Measurements from ENCODE around the gene DRC7.

Gene DRC7

DNA sequence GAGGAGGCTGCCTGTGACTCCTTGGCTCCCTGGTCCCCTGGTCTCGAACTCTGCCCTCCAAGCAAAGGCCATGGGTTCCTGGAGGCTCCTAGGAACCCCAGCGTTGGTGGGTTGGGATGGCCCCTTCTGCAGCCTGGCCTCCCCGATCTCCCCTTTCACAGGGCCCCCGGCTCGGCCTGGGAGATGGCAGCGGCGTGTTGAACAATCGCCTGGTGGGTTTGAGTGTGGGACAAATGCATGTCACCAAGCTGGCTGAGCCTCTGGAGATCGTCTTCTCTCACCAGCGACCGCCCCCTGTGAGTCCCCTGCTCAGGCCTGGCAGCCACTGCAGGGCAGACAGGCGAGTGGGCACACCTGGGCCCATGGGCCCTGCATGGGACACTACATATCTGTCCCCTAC lies 15.6 kb upstream of the DRC7 start:
- DNase-seq: no peak

DNA sequence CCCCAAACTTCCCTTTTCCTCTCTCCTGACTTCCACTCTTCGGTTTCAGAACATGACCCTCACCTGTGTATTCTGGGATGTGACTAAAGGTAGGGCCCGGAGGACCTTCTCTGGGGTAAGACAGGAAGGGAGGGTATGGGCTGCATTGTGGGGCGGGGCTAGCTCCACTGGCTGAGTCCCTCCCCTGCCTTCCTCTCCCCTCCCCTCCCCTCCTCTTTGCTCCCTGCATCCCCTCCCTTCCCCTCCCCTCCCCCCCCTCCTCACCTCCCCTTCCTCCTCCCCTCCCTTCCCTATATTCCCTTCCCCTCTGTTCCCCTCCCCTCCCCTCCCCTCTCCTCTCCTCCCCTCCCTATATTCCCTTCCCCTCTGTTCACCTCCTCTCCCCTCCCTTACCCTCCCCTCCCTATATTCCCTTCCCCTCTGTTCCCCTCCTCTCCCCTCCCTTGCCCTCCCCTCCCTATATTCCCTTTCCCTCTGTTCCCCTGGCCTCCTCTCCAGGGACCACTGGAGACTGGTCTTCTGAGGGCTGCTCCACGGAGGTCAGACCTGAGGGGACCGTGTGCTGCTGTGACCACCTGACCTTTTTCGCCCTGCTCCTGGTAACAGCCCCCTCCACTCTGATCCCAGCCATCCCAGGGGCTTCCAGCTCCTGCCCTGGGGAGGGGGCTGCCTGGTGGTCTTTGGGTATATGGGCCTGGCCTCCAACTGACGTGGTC lies 14.7 kb upstream of the DRC7 start:
- no peak for DNase-seq

DNA sequence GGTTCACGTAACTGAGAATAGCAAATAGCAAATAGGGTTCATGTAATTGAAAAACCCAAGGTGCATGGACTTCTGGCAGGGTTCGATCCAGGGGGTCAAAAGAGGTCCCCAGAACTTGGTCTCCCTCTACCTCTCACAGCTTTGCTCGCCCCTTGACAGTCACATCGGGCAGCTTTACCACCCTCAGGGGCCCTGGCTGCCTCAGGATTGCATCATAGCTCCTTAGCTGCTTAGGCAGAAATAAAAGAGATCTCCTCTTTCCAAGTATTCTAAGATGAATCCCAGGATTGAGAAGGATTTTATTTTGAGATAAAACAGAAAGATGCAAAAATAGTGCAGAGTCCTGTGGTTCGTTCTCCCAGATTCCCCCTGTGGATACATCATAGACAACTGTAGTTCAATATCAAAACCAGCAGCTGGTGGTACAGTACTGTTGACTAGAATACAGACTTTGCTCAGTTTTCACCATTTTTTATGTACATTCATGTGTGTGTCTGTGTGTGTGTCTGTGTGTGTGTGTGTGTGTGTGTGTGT lies 13.7 kb upstream of the DRC7 start:
- no peak for DNase-seq

DNA sequence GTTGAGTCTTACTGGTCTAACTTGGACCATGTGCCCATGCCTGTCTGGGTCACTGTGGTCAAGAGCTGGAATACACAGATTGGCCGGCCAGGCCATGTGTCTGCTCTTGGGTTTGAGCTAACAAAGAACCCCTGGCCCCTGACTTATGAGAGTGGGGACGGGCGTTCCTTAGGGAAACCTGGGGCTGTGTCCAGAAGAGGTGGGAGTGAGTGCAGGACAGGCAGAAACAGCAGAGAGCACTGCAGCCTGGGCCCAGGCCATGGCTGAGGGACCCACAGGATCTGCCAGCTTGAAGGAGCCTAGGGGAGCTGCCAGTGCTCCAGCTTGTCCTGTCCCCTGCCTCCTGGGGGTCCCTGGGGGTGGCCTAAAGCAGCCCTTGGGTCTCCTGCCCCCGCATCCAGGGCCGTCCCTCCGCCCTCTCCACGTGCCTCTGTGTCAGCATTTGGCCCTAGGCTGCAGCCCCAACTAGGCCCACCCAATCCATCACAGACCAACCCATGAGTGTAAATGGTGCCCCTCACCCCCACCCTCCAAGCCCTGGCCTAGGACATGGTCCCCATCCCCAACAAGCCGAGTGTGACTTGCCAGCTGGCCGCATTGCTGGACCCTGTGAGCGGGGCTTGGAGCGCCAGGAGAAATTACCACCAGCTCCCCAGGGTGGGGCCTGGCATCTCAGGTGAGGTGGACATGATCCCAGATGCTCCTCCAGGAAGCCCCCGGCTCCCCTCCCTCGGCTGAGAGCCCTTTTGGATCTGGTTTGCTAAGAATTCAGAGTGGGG lies 12.5 kb upstream of the DRC7 start:
- DNase-seq: no peak

DNA sequence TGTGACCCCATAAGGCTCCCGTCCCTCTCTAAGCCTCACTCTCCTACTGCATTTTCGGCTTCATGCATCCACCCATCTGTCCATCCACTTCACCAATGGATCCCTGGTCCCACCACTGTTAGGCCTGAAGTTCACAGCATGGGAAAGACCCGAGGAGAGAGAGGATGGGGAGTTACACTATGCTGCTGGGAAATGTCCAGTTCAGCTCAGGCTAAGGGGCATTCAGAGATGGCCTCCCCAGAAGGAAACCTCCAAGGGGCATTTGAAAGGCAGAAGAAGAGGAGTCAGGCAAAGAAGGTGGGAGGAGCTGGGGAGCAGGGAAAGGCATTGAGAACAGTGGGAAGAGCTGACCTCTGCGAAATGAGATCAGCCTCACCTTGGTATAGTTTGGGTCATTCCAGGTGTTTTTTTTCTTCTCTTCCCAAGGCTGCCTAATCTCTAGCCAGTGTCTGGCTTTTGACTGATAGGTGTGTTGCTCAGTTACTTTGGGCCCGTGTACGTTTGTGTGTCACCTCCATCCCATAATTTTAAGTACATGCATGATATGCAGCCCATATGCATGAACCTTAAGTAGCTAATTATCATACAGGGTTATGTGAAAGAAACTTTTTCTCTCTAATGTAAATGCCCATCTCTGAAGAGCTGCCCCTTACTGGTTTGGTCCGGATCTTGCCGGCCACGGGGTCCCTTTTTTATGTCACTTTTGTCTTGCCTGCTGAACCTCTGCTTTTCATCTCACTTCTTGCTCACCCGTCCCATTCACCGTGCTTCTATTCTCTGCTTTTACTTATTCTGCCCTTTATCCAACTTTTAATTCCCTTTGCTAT lies 11.6 kb upstream of the DRC7 start:
- no peak for DNase-seq

DNA sequence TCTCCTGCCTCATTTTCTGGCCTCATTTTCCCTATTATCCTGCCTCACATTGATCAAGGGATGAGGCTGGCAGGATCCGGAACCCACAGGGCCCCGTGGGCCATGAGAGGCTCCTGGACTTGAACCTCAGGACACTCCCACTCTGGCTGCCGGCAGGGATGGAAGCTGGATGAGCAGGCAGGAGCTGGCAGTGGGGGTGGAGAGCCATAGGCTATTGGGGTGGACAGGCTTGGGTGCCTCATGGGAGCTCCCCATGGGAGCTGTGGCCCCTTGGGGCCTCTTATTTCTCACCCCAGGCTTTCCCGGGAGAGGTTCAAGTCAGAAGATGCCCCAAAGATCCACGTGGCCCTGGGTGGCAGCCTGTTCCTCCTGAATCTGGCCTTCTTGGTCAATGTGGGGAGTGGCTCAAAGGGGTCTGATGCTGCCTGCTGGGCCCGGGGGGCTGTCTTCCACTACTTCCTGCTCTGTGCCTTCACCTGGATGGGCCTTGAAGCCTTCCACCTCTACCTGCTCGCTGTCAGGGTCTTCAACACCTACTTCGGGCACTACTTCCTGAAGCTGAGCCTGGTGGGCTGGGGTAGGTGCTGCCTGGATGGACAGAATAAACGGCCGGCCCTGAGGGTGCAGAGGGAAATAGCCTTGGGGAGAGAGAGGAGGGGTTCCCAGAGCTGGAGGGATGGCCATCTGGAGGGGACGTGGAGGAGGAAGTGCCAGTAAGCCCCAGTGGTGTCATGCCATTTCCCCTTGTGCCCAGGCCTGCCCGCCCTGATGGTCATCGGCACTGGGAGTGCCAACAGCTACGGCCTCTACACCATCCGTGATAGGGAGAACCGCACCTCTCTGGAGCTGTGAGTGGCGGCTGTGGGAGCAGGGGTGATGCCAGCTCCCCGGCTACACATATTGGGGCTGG lies 10.7 kb upstream of the DRC7 start:
- DNase-seq: no peak

DNA sequence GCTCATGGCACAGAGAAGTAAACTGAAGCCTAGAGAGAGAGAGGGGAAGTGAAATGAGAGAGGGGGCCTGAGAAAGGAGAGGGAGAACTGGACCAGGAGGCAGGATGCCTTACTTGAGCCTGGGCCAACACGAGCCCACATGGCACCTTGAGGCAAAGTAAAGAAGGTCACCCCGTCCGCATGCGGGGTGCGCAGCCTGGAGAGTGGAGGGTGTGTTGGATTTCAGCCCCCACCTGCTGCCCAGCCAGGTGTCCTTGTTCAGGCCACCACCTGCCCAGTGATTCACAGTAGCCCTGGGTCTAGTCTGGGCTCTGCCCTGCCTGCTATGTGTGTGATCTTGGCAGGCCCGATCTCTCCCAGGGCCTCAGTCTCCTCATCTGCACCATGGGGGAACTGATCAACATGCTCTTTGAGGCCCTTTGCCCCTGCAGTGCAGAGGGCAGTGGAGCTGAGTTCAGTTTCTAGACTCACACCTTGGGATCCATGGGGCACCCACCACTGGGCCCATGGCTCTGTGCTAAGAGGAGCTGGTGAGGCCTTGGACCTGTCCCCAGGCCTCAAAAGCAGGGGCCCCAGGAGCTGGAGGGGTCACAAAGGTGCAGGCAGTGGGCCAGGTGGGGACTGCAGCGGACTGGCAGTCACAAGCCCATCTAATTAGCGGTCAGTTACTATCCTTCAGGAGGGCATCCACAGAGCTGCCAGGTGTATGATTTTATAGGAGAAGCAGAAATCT lies 9.8 kb upstream of the DRC7 start:
- DNase-seq: no peak

DNA sequence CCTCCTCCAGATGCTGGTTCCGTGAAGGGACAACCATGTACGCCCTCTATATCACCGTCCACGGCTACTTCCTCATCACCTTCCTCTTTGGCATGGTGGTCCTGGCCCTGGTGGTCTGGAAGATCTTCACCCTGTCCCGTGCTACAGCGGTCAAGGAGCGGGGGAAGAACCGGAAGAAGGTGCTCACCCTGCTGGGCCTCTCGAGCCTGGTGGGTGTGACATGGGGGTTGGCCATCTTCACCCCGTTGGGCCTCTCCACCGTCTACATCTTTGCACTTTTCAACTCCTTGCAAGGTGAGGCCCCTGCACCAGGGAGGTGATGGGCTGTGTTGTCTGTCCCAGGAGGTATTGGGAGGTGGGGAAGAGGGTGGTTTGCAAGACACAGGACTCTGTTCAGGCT lies 9.0 kb upstream of the DRC7 start:
- DNase-seq: no peak

DNA sequence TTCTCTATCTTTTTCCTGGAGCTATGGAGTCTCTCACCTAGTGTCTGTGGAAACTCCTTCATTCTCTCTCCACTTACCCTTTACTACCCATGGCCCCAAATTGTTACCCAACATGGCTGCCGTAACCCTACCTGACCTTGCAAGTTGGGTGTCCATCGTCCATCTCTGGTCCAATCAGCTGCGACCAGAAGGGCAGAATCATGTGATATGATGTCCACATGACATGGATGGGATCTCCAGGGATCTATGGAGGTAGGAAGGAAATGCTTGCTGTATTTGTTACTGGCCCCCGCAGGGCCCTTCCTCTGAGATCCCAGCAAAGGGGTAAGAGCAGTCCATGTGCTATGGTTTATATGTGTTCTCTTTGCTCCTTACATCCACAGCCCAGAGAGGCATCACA lies 8.0 kb upstream of the DRC7 start:
- no peak for DNase-seq

DNA sequence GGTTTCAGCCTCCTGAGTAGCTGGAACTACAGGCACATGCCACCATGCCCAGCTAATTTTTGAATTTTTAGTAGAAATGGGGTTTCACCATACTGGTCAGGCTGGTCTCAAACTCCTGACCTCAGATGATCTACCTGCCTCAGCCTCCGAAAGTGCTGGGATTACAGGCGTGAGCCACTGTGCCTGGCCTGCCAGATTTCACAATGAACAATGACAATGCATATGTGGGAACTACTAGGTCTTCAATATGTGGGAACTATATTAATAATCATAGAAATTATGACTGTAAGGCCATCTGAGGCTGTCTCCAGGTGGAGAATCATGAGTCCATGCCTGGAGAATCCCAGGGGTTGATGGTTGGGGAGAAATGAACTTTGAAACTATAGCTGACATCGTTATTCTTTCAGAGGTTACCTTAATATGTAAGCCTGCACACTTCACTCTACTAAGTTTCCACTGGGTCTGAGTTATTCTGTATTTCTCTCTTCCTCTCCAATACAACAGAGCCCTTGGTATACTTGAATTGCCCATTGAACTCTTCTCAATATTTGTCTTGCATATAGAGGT lies 7.2 kb upstream of the DRC7 start:
- no peak for DNase-seq

DNA sequence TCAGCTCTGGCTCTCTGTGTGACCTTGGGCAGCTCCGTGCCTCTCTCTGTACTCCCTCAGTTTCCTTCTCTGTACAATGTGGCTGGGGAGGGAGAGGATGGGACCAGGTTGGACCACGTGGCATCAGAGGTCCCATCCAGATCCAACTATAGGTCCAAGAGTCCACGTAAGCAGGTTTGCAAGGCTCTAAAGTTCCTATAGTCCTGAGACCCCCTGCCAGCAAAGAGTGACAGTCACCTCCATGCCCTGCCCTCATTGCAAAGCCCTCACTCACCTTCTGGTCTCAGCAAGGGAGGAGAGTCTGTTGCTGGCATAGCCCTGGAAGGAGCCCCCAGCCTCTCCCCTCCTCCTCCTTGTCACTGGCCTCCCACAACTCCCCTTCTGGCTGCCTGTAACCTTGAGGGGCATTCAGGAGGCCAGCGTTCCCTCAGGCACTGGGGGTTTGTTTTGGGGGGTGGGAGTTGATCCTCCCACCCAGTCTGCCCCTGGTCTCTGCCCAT lies 6.1 kb upstream of the DRC7 start:
- DNase-seq: no peak

DNA sequence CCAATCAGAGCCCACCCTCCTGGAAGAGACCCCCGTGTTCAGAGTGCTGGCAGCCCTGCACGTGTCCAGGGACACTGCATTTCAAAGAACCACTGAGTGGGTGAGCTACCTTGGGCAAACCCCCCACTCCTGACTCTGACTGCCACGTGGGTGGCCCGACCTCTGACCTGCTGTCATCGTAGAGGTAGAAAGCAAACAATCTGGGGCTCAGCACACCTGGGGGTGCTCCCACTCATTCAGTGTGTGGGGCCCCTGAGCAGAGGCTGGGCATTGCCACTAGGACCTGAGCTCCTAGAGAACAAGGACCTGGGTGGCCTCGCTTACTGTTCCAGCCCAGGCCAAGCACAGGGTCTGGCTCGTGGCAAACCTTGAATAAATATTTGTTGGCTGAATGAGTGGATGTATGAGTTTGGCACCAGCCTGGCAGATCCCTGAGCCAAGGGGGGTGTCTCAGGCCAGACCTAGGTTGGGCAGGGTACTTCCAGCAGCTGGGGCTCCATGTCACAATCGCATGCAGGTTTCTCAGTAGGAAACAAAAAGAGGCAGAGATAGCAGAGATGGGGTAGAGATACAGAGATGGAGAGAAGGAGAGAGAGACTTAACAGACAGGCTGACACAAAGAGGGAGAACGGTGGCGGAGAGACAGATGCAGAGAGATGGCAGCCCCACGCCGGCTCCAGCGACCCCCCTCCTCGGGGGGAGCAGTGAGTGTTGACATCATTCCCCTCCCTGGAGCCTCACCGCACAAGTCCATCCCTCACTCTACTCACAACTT lies 5.4 kb upstream of the DRC7 start:
- no peak for DNase-seq

DNA sequence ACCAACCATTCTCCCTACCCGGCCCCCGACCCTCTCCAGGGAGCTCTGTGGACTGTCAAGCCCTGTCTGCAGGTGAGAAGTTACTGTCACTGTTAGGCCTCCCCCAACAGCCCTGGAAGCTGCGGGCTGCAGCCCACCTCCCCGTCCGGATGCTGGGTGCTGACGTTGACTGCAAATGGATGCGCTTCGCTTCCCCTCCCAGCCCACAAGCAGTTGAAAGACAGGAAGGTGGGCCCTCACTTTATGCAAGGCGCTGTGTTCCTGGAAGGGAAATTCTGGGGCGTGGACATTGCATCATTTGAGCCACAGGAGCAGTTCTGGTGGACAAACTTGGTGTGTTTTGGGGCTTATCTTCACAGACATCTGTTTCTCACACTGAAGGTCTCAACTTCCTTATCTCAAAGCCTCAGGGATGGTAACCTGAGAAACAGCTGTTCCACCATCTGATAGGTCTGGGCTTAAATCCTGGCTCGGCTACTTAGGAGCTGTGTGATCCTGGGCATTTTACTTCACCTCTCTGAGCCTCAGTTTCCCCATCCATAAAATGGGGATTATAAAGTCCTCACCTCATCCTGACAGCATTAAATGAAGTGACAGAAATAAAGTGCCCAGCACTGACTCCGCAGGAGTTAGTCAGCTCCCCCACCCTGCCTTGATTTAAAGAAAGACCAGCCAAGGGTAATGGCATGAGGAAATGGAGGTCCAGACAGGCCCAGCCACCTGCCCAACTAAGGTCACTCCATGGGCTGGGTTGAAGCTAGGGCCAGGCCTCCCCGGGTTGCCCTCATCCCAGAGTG lies 4.6 kb upstream of the DRC7 start:
- DNase-seq: peak; percentile 78

DNA sequence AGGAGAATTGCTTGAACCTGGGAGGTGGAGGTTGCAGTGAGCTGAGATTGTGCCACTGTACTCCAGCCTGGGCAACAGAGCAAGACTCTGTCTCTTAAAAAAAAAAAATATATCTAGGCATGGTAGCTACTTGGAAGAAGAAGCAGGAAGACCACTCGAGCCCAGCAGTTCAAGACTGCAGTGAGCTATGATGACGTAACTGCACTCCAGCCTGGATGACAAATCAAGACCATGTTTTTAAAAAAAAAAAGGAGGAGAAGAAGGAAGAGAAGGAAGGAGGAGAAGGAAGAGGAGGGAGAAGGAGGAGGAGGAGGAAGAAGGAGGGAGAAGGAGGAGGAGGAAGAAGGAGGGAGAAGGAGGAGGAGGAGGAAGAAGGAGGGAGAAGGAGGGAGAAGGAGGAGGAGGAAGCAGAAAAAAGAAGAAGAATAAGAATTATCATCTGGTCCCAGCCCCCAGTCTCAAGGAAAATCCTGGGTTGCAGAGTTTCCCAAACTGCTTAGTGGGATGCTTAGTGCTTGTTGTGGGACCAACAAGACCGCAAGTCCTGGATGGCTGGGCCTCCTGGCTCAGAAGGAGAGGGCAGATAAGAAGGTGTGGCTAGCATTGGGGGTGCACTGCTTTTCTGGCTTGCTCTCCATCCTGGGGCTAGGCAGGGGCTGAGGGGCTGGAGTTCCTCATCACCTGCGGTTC lies 3.7 kb upstream of the DRC7 start:
- DNase-seq: no peak

DNA sequence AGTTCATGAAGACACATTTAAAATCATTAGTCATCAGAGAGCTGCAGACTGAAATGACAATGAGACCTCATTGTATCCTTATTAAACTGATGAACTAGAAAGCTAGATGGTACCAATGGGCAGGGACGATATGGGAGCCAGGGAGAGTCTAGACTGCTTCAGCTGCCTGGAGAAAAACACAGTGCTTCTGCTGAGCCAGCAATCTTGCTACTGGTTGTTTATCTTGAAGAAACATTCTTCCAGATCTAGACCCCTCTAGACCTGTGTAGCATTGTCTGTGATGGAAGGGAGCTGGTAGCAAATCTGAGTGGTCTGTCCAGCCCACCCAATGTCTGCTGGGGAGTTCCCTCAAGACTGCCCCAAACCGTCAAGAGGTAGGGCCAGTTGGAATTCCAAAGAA lies 2.0 kb upstream of the DRC7 start:
- no peak for DNase-seq

DNA sequence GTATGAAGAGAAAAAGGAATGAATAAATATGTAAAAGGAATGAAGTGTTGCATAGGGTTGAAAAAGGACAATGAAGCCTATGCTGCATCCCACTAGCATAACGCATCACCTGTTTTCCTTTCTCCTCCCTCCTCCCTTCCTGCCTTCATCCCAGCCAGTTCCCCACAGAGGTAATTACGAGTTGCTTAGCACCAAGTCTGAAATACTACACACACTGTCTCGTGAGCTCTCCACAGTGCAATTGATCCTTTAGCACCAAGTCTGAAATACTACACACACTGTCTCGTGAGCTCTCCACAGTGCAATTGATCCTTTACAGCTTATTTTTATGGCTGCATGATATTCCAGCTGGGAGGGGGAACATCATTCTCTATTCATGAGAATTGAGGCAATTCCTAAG lies 1.1 kb upstream of the DRC7 start:
- DNase-seq: no peak

DNA sequence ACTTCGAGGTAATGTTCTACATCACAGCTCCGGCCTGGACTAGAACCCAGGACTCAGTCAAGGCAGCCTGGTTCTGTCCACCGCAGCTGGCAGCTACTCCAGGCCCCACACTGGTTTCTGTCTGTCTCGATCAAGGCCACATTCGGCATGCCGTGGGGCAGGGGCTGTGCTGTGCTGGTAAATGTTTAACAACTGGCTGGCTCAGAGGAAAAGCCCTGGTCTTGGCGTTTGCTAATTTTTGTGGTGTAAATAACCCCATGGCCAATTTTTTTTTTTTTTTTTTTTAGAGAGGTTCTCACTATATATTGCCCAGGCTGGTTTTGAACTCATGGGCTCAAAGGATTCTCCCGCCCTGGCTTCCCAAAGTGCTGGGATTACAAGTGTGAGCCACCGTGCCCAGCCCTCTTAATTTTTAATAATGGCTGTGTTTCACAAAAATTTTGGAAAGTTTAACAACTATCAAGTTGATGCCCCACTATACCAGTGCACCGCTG lies 328 bp upstream of the DRC7 start:
- no peak for DNase-seq

DNA sequence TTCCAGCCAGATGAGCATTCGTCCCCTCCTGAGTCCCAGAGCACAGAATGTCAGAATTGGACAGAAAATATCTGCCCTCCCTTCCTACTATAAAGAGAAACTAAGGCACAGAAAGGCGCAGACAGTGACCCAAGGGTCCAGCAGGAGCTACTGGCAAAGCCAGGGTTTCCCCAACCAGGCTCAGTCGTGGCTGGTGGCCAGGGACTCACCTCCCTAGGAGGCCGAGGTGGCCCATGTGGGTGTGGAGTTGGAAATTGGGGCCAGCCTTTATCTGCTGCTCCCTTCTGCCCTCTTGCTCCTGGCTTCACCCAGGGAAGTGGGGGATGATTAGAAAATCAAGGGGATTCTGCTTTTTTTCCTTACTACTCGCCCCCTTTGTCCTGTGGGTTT lies 1.1 kb downstream of the DRC7 start:
- DNase-seq: no peak

DNA sequence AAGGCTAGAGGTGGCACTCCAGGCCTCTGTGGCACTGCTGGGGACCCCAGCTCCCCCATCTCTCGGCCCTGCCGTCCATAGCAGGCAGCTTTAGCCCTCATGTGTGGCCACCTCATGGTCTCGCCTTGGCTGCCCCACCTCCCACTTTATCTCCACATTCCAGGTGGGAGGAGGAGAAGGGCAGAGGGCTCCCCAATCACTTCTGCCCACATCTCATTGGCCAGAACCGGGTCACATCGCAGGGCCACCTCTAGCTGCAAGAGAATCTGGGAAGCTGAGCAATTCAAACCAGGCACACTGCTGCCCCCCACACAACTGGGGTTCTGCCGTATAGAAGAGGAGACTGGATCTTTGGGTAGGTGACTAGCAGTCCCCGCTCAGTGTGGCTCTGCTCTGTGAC lies 1.6 kb downstream of the DRC7 start:
- DNase-seq: no peak
